Measurements from ENCODE around the gene PLP1. TPM values are rescaled to one million over a fixed set of nuclear protein-coding genes. Genes with fewer than 3 reads are reported as not detected.
A peak's percentile ranks its signal among the peaks of the same experiment; 100 is the strongest.

PLP1 gene
- total and polyA plus RNA-seq, 2 experiments from 2014 or later, result 36.9 to 66.9 TPM

DNA sequence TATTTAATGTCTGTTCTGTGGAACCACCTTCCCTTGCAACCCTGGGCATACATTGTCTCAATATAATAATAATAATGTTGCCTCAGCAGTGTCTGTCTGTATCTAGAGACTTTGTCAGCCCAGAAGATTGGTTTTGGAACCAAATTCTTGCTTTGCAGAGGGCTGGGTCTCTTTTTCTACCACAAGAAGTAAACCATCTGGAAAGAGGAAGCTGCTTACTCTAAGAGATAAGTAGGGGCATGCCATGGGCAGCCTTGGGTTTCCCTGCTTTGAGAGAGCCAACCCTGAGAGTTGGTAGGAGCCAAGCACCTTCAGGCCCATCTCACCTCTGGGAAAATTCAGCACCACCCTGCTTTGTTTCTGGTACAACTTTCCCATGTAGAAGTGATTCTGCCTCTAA is 38.9 kb upstream of the PLP1 start (continued):
- TF ChIP-seq, protein P1, sequence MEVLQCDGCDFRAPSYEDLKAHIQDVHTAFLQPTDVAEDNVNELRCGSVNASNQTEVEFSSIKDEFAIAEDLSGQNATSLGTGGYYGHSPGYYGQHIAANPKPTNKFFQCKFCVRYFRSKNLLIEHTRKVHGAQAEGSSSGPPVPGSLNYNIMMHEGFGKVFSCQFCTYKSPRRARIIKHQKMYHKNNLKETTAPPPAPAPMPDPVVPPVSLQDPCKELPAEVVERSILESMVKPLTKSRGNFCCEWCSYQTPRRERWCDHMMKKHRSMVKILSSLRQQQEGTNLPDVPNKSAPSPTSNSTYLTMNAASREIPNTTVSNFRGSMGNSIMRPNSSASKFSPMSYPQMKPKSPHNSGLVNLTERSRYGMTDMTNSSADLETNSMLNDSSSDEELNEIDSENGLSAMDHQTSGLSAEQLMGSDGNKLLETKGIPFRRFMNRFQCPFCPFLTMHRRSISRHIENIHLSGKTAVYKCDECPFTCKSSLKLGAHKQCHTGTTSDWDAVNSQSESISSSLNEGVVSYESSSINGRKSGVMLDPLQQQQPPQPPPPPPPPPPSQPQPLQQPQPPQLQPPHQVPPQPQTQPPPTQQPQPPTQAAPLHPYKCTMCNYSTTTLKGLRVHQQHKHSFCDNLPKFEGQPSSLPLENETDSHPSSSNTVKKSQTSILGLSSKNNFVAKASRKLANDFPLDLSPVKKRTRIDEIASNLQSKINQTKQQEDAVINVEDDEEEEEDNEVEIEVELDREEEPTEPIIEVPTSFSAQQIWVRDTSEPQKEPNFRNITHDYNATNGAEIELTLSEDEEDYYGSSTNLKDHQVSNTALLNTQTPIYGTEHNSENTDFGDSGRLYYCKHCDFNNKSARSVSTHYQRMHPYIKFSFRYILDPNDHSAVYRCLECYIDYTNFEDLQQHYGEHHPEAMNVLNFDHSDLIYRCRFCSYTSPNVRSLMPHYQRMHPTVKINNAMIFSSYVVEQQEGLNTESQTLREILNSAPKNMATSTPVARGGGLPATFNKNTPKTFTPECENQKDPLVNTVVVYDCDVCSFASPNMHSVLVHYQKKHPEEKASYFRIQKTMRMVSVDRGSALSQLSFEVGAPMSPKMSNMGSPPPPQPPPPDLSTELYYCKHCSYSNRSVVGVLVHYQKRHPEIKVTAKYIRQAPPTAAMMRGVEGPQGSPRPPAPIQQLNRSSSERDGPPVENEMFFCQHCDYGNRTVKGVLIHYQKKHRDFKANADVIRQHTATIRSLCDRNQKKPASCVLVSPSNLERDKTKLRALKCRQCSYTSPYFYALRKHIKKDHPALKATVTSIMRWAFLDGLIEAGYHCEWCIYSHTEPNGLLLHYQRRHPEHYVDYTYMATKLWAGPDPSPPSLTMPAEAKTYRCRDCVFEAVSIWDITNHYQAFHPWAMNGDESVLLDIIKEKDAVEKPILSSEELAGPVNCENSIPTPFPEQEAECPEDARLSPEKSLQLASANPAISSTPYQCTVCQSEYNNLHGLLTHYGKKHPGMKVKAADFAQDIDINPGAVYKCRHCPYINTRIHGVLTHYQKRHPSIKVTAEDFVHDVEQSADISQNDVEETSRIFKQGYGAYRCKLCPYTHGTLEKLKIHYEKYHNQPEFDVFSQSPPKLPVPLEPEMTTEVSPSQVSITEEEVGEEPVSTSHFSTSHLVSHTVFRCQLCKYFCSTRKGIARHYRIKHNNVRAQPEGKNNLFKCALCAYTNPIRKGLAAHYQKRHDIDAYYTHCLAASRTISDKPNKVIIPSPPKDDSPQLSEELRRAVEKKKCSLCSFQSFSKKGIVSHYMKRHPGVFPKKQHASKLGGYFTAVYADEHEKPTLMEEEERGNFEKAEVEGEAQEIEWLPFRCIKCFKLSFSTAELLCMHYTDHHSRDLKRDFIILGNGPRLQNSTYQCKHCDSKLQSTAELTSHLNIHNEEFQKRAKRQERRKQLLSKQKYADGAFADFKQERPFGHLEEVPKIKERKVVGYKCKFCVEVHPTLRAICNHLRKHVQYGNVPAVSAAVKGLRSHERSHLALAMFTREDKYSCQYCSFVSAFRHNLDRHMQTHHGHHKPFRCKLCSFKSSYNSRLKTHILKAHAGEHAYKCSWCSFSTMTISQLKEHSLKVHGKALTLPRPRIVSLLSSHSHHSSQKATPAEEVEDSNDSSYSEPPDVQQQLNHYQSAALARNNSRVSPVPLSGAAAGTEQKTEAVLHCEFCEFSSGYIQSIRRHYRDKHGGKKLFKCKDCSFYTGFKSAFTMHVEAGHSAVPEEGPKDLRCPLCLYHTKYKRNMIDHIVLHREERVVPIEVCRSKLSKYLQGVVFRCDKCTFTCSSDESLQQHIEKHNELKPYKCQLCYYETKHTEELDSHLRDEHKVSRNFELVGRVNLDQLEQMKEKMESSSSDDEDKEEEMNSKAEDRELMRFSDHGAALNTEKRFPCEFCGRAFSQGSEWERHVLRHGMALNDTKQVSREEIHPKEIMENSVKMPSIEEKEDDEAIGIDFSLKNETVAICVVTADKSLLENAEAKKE (CRISPR knock-in tag; IDR thresholded peaks at IDR 0.05), result no peak
- no peak for TF ChIP-seq POLR2AphosphoS5 (IDR thresholded peaks at IDR 0.05; ENCODE audit: low read depth)
- no peak for TF ChIP-seq EZH2 (IDR thresholded peaks at IDR 0.05; ENCODE audit: low read depth, unreplicated experiment)
- no peak for TF ChIP-seq EZH2phosphoT487 (IDR thresholded peaks at IDR 0.05; ENCODE audit: unreplicated experiment)
- no peak for TF ChIP-seq ZNF114 (CRISPR knock-in tag; IDR thresholded peaks at IDR 0.05)
- no peak for TF ChIP-seq ZNF331 (CRISPR knock-in tag; IDR thresholded peaks at IDR 0.05; ENCODE audit: low read depth)
- TF ChIP-seq JUNB (IDR thresholded peaks at IDR 0.05; ENCODE audit: unreplicated experiment), result no peak
- TF ChIP-seq NANOG (IDR thresholded peaks at IDR 0.05; ENCODE audit: borderline replicate concordance), result no peak

DNA sequence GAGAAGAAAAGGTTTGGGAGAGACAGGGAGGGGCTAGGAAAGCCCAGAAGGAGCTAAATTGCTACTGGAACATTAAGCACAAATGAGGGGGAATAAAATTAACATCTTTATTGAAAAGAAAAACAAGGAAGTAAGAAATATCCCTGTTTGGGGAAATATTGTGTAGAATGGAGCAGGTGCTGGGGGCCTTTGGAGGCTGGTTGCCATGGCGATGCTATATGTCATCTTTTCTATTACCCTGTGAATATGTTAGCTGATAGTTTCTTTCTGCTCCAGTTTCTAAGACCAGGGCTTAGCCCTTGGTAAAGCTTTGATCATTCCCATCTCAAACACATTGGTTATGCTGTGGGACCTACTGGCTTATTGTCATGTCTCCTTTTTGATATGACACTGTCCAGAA is 37.2 kb upstream of the PLP1 start:
- Mint-ChIP-seq H3K27me3 (ENCODE audit: insufficient read depth, low read depth, poor library complexity) (peaks cover 2% of the 10 kb centered on the region), H3K36me3 (ENCODE audit: low read depth) (no peaks in the 10 kb centered on the region), H3K9me3 (no peaks in the 10 kb centered on the region), H3K27ac (peak overlapping the region; percentile 5; the same call in 1 of the 2 replicates), H3K4me1 (peaks cover 22% of the 10 kb centered on the region), H3K4me3 (no peak overlapping the region)
- peaks cover 19% of the 10 kb centered on the region for H3K79me2 ChIP-seq (replicated peaks; ENCODE audit: insufficient read depth)
- no peak for DNase-seq (ENCODE audit: low spot score)
- no peaks in the 10 kb centered on the region for H4K20me1 ChIP-seq (replicated peaks; ENCODE audit: insufficient read depth)
- peaks cover 8% of the 10 kb centered on the region; the same call in 1 of the 2 replicates for H3F3A ChIP-seq (replicated peaks; ENCODE audit: low read depth)
- H3K36me3 ChIP-seq (ENCODE audit: insufficient read depth), result no peaks in the 10 kb centered on the region
- no peak overlapping the region for H3K27ac ChIP-seq (ENCODE audit: low read depth)
- no peak for ATAC-seq
- H3K4me2 ChIP-seq, result no peak overlapping the region
- no peak overlapping the region for H3K4me3 ChIP-seq
- H2AFZ ChIP-seq, result no peak overlapping the region
- peaks cover 9% of the 10 kb centered on the region; the same call in 1 of the 2 replicates for H3K4me1 ChIP-seq (ENCODE audit: insufficient read depth)
- no peaks in the 10 kb centered on the region for H3K9me2 ChIP-seq (ENCODE audit: insufficient read depth)
- no peaks in the 10 kb centered on the region for H3K27me3 ChIP-seq (ENCODE audit: insufficient read depth)
- no peak for TF ChIP-seq ZNF114 (CRISPR knock-in tag; IDR thresholded peaks at IDR 0.05)
- TF ChIP-seq EZH2 (IDR thresholded peaks at IDR 0.05; ENCODE audit: low read depth, unreplicated experiment), result no peak
- TF ChIP-seq JUNB (IDR thresholded peaks at IDR 0.05; ENCODE audit: unreplicated experiment), result no peak
- TF ChIP-seq POLR2AphosphoS5 (IDR thresholded peaks at IDR 0.05; ENCODE audit: low read depth), result no peak
- TF ChIP-seq, protein P2, sequence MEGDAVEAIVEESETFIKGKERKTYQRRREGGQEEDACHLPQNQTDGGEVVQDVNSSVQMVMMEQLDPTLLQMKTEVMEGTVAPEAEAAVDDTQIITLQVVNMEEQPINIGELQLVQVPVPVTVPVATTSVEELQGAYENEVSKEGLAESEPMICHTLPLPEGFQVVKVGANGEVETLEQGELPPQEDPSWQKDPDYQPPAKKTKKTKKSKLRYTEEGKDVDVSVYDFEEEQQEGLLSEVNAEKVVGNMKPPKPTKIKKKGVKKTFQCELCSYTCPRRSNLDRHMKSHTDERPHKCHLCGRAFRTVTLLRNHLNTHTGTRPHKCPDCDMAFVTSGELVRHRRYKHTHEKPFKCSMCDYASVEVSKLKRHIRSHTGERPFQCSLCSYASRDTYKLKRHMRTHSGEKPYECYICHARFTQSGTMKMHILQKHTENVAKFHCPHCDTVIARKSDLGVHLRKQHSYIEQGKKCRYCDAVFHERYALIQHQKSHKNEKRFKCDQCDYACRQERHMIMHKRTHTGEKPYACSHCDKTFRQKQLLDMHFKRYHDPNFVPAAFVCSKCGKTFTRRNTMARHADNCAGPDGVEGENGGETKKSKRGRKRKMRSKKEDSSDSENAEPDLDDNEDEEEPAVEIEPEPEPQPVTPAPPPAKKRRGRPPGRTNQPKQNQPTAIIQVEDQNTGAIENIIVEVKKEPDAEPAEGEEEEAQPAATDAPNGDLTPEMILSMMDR (conservative IDR thresholded peaks at IDR 0.05; ENCODE audit: low read depth in 2 of 2), result no peak
- TF ChIP-seq STAT1 (IDR thresholded peaks at IDR 0.05; ENCODE audit: unreplicated experiment), result no peak
- TF ChIP-seq, protein P3, sequence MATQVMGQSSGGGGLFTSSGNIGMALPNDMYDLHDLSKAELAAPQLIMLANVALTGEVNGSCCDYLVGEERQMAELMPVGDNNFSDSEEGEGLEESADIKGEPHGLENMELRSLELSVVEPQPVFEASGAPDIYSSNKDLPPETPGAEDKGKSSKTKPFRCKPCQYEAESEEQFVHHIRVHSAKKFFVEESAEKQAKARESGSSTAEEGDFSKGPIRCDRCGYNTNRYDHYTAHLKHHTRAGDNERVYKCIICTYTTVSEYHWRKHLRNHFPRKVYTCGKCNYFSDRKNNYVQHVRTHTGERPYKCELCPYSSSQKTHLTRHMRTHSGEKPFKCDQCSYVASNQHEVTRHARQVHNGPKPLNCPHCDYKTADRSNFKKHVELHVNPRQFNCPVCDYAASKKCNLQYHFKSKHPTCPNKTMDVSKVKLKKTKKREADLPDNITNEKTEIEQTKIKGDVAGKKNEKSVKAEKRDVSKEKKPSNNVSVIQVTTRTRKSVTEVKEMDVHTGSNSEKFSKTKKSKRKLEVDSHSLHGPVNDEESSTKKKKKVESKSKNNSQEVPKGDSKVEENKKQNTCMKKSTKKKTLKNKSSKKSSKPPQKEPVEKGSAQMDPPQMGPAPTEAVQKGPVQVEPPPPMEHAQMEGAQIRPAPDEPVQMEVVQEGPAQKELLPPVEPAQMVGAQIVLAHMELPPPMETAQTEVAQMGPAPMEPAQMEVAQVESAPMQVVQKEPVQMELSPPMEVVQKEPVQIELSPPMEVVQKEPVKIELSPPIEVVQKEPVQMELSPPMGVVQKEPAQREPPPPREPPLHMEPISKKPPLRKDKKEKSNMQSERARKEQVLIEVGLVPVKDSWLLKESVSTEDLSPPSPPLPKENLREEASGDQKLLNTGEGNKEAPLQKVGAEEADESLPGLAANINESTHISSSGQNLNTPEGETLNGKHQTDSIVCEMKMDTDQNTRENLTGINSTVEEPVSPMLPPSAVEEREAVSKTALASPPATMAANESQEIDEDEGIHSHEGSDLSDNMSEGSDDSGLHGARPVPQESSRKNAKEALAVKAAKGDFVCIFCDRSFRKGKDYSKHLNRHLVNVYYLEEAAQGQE (IDR thresholded peaks at IDR 0.05; ENCODE audit: unreplicated experiment), result no peak
- no peak for TF ChIP-seq CREB1 (CRISPR knock-in tag; IDR thresholded peaks at IDR 0.05; ENCODE audit: low read depth)
- no peak for TF ChIP-seq EZH2phosphoT487 (IDR thresholded peaks at IDR 0.05; ENCODE audit: unreplicated experiment)
- TF ChIP-seq, protein P4, sequence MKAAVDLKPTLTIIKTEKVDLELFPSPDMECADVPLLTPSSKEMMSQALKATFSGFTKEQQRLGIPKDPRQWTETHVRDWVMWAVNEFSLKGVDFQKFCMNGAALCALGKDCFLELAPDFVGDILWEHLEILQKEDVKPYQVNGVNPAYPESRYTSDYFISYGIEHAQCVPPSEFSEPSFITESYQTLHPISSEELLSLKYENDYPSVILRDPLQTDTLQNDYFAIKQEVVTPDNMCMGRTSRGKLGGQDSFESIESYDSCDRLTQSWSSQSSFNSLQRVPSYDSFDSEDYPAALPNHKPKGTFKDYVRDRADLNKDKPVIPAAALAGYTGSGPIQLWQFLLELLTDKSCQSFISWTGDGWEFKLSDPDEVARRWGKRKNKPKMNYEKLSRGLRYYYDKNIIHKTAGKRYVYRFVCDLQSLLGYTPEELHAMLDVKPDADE (IDR thresholded peaks at IDR 0.05), result no peak
